Thyroid gland (tissue), 4 donors: ENCODE measurements around the gene MAPK7. TPM values are rescaled to one million over a fixed set of nuclear protein-coding genes. Genes with fewer than 3 reads are reported as not detected.

Source experiments
- DNase-seq, 2 donors: peaks; one replicate each; pipeline ENCODE4 v3.0.0-alpha.2; 2019
- H3K27ac ChIP-seq, 3 donors: fragments of 200-600 bp; sonication (generic); 1 replicate in 2 of 3; 2 replicates in 1 of 3; pipeline ENCODE4 v1.5.1; 2016 to 2019; ENCODE audit warnings: mild to moderate bottlenecking in 1 of 3, moderate library complexity in 1 of 3
- H3K27me3 ChIP-seq: fragments of 200-600 bp; sonication (generic); one replicate; pipeline ENCODE4 v1.5.1; 2019
- H3K36me3 ChIP-seq, 2 donors: fragments of 200-600 bp; sonication (generic); one replicate each; pipeline ENCODE4 v1.5.1; 2016 to 2019
- H3K4me1 ChIP-seq, 2 donors: fragments of 200-600 bp; sonication (generic); one replicate each; pipeline ENCODE4 v1.5.1; 2017 to 2019
- H3K4me3 ChIP-seq, 3 donors: fragments of 200-600 bp; sonication (generic); replicated peaks in 1 of 3; 1 replicate in 2 of 3; 2 replicates in 1 of 3; pipeline ENCODE4 v1.5.1; 2016; ENCODE audit warnings: mild to moderate bottlenecking in 1 of 3
- H3K9me3 ChIP-seq: fragments of 200-600 bp; sonication (generic); one replicate; pipeline ENCODE4 v1.5.1; 2017
- POLR2A ChIP-seq, 2 donors: fragments of 450-650 bp; IDR thresholded peaks; one replicate each; pipeline ENCODE4 v1.6.1; 2017; ENCODE audit warnings: antibody characterized with exemption in 2 of 2, mild to moderate bottlenecking in 2 of 2, moderate library complexity in 1 of 2
- WGBS, 2 donors: methylation state at CpG; one replicate each; pipeline ENCODE4 v1.1.5; 2017; 5-methylcytosine and 5-hydroxymethylcytosine counted together
- intact Hi-C: fragments of 100-400 bp; cut with DNase I; formaldehyde crosslinking; loops from one replicate; pipeline ENCODE4 v1.15.1; 2023
- total RNA-seq, 4 donors: library from RNA; depleted of rRNA; stranded (reverse); fragments of >200 nt; gene quantifications; one replicate each; pipeline ENCODE4 v1.2.3, GENCODE V29; 2016
- TF ChIP-seq, protein P1 (sequence below), 6 experiments: fragments of 200-600 bp in 3 of 6; fragments of 450-650 bp in 3 of 6; sonication (generic) in 3 of 6; IDR thresholded peaks; one replicate each; pipeline ENCODE4 v1.5.1; 2016 to 2019; ENCODE audit warnings: antibody characterized with exemption in 6 of 6, mild to moderate bottlenecking in 2 of 6, inconsistent platforms in 1 of 6, moderate library complexity in 1 of 6

Gene MAPK7
- total RNA-seq, 4 donors from 2014 or later, result 22.4 to 46.5 (median 31.3) TPM

GRCh38 chr17:19382531-19383444, 4.5 kb downstream of the MAPK7 start:
- H3K9me3 ChIP-seq, result no peaks in the 10 kb centered on the region
- H3K27ac ChIP-seq, result peak overlapping the region in 1 of 3 donors; percentile 76

DNA sequence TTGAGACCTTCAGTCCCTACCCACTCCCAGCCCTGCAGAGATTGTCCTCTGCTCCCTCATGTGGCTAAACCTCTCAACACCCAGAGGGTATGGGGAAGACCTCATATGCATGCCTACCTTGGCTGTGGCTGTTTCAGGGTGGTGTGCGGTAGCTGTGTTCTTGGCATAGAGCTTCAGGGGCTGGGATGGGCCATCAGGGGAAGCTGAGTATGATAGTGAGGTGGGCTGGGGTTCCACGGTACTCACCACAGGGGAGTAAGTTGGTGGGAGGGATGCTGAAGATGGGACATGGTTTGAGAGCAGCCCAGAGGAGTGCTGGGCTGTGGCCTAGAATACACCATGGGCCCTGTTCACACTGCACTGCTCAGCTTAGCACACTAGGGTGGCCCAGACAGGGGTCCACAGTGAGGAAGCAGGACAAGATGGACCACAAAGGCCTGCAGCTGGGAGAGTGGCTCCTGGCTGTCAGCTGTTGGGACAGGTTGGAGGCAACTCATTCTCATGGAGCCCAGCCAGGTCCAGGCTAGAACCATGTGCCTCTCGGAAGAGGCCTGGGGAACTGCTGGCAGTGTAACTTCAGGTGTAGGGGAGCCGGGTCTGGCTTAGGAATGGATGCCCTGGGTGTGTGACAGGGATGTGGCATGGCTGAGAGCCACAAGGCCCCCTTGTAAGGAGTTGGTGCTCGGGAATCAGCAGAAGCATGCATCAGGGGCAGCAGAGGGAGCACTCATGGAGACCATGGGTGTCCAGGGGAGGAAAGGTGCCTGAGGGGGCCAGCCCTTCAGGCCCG, 5.6 kb downstream of the MAPK7 start:
- peaks cover 24 to 40% of the 10 kb centered on the region in 2 donors for H3K36me3 ChIP-seq
- intact Hi-C loops, result no loop called here
- TF ChIP-seq, protein P1, sequence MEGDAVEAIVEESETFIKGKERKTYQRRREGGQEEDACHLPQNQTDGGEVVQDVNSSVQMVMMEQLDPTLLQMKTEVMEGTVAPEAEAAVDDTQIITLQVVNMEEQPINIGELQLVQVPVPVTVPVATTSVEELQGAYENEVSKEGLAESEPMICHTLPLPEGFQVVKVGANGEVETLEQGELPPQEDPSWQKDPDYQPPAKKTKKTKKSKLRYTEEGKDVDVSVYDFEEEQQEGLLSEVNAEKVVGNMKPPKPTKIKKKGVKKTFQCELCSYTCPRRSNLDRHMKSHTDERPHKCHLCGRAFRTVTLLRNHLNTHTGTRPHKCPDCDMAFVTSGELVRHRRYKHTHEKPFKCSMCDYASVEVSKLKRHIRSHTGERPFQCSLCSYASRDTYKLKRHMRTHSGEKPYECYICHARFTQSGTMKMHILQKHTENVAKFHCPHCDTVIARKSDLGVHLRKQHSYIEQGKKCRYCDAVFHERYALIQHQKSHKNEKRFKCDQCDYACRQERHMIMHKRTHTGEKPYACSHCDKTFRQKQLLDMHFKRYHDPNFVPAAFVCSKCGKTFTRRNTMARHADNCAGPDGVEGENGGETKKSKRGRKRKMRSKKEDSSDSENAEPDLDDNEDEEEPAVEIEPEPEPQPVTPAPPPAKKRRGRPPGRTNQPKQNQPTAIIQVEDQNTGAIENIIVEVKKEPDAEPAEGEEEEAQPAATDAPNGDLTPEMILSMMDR (IDR thresholded peaks at IDR 0.05), result no peak
- no peak for TF ChIP-seq POLR2A (IDR thresholded peaks at IDR 0.05)
- peaks cover 16 to 48% of the 10 kb centered on the region in 2 donors for H3K4me1 ChIP-seq
- peak overlapping the region; percentile 55 to 76 (median 75) for H3K27ac ChIP-seq
- no peaks in the 10 kb centered on the region for H3K27me3 ChIP-seq
- no peak for DNase-seq
- no peak overlapping the region for H3K4me3 ChIP-seq
- H3K9me3 ChIP-seq, result no peaks in the 10 kb centered on the region
- WGBS, 2 donors, result 83 to 96% methylated on average over 4 to 6 of the region's 6 CpGs

More at GRCh38 chr17:19382531-19383444, 4.5 kb downstream of the MAPK7 start:
- Histone ChIP-seq H3K4me3 (no peak overlapping the region), H3K36me3 (peaks cover 24 to 40% of the 10 kb centered on the region in 2 donors), H3K4me1 (peaks cover 19 to 39% of the 10 kb centered on the region in 2 donors), H3K27me3 (no peaks in the 10 kb centered on the region)
- intact Hi-C loops, result no loop called here
- TF ChIP-seq, protein P1 (IDR thresholded peaks at IDR 0.05), result no peak
- no peak for TF ChIP-seq POLR2A (IDR thresholded peaks at IDR 0.05)
- DNase-seq, result no peak
- WGBS, 2 donors, result 88 to 90% methylated on average over 9 to 11 of the region's 13 CpGs

DNA sequence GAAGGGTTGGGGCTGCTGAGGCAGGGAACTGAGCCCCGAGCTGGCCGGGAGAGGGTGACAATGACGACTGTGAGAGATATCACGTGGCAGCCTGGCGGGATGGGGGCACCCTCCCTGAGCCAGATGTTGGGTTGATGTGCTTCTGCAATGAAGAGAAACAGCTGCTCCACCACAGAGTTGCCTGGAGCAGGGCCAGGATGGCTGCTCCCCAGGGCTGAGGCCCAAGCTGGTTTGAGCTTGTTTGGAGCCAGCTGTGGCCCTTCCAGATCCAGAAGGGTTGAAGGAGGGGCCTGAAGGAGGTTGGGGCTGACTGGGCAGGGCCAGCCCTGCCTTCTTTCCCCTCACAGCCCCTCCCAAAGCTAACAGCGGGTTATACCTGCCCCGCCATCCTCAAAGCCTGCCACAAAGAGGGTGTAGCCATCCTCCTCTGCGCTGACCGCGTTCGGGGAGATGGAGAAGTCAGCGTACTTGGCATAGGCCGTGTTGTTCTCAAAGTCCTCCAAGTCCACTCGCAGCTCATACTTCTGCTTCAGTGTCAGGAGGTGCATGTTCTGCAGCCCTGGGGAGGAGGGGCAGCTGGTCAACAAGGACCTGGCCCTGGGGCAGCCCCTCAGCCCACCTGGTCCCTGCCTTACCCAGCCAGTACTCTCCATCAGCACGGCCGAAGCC, 6.6 kb downstream of the MAPK7 start:
- Histone ChIP-seq H3K27me3 (no peaks in the 10 kb centered on the region), H3K4me3 (no peak overlapping the region), H3K4me1 (peaks cover 12 to 41% of the 10 kb centered on the region in 2 donors), H3K36me3 (peaks cover 24 to 40% of the 10 kb centered on the region in 2 donors), H3K27ac (peak overlapping the region; percentile 75 to 79 (median 76)), H3K9me3 (no peaks in the 10 kb centered on the region)
- DNase-seq, result peak; percentile 94 to 95
- intact Hi-C loops, result no loop called here
- WGBS, 2 donors, result 20 to 29% methylated on average over 15 to 16 of the region's 16 CpGs
- no peak for TF ChIP-seq POLR2A (IDR thresholded peaks at IDR 0.05)

GRCh38 chr17:19385521-19385983, 7.3 kb downstream of the MAPK7 start:
- H3K27me3 ChIP-seq, result no peaks in the 10 kb centered on the region
- WGBS, 2 donors, result 84 to 86% methylated on average over 9 of the region's 9 CpGs
- H3K9me3 ChIP-seq, result no peaks in the 10 kb centered on the region
- peak overlapping the region; percentile 75 to 79 (median 76) for H3K27ac ChIP-seq
- TF ChIP-seq POLR2A (IDR thresholded peaks at IDR 0.05), result no peak
- TF ChIP-seq, protein P1 (IDR thresholded peaks at IDR 0.05), result no peak
- peaks cover 22 to 33% of the 10 kb centered on the region in 2 donors for H3K36me3 ChIP-seq
- intact Hi-C loops, result no loop called here
- no peak for DNase-seq
- H3K4me3 ChIP-seq, result no peak overlapping the region
- H3K4me1 ChIP-seq, result peaks cover 12 to 41% of the 10 kb centered on the region in 2 donors
